Osteoblast (primary cell): ENCODE measurements around the gene CYSRT1. TPM values are rescaled to one million over a fixed set of nuclear protein-coding genes. Genes with fewer than 3 reads are reported as not detected.
A peak's percentile ranks its signal among the peaks of the same experiment; 100 is the strongest.

Source experiments
- DNase-seq: peaks from one replicate; pipeline ENCODE4 v3.0.0; 2011; ENCODE audit warnings: low spot score, mixed read lengths; ENCODE audit not compliant: insufficient read length; ENCODE audit errors: missing footprints
- H2AFZ ChIP-seq: 2 replicates; pipeline ENCODE4 v1.6.0; 2011; ENCODE audit warnings: mild to moderate bottlenecking, low read length
- H3K27ac ChIP-seq: 2 replicates; pipeline ENCODE4 v1.5.1; 2011; ENCODE audit warnings: mild to moderate bottlenecking, low read depth, low read length, moderate library complexity
- H3K27me3 ChIP-seq: 2 replicates; pipeline ENCODE4 v1.6.0; 2012; ENCODE audit warnings: mild to moderate bottlenecking, control low read depth, inconsistent platforms, low read length, moderate library complexity; ENCODE audit not compliant: insufficient read depth
- H3K36me3 ChIP-seq: 2 replicates; pipeline ENCODE4 v1.5.1; 2011; ENCODE audit warnings: mild to moderate bottlenecking, low read length, control low read depth, moderate library complexity; ENCODE audit not compliant: insufficient read depth
- H3K4me1 ChIP-seq: 2 replicates; pipeline ENCODE4 v1.5.1; 2011; ENCODE audit warnings: mild to moderate bottlenecking, low read length, control low read depth, moderate library complexity; ENCODE audit not compliant: insufficient read depth
- H3K4me2 ChIP-seq: 2 replicates; pipeline ENCODE4 v1.6.0; 2011; ENCODE audit warnings: mild to moderate bottlenecking, low read length; ENCODE audit not compliant: insufficient read depth
- H3K4me3 ChIP-seq: fragments of 200-600 bp; sonication (generic); 3 replicates; pipeline ENCODE4 v1.5.1; 2012; ENCODE audit warnings: mild to moderate bottlenecking, low read length, inconsistent platforms; ENCODE audit not compliant: insufficient read depth
- H3K79me2 ChIP-seq: 2 replicates; pipeline ENCODE4 v1.6.0; 2012; ENCODE audit warnings: mild to moderate bottlenecking, low read length, control low read depth, inconsistent platforms; ENCODE audit not compliant: insufficient read depth
- H3K9me3 ChIP-seq: 2 replicates; pipeline ENCODE4 v1.5.1; 2011; ENCODE audit warnings: low read depth, low read length, control low read depth
- H4K20me1 ChIP-seq: 2 replicates; pipeline ENCODE4 v1.6.0; 2012; ENCODE audit warnings: mild to moderate bottlenecking, low read length, control low read depth; ENCODE audit not compliant: insufficient read depth
- total RNA-seq: library from RNA; depleted of rRNA; stranded (reverse); fragments of >200 nt; gene quantifications from 2 replicates; pipeline ENCODE4 v1.2.3, GENCODE V29; 2012
- TF ChIP-seq, protein P1 (sequence below): IDR thresholded peaks from 2 replicates; pipeline ENCODE4 v1.5.1; 2011; ENCODE audit warnings: mild to moderate bottlenecking, low read depth, low read length, moderate library complexity; ENCODE audit errors: extremely low read depth

Gene CYSRT1
- total RNA-seq, 1 donor = 1.1 TPM

DNA sequence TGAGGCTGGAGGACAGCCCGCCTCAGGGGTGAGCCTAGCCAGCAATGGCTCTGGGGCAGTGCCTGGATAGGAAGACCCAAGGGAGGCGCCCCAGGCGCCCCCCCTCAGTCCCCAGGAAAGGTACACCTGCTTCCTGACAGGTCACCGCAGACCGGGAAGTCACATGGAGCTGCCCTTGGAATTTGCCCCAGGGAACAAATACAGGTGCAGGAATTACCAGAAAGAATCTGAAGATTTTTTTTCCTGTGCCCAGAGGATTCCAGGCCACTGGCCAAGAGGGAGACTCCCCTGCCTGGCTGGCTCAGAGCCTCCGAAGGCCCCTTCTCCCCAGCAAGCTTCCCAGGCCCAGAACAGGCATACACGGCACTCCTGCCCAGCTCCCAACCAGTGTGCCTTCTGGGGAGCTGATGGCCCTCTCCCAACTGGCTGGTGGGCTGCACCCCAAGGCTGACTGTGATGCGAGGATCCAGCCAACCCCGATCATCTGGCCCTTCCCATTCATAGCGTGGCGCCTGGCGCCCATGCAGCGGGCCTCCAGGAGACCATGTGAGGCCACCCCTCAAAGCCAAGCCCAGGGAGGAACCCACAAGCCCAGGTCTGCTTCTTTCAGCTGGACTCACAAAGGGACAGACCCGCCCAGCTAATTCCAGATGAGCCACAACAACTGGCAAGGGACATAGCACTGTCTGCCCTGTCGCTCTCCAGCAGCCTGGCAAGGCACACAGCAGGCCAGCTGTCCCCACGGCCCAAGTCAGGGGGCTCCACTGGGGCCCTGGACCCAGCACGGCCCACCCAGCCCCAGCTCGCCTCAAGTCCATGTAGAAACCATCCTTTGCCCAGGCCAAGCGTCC lies 26.7 kb upstream of the CYSRT1 start:
- Histone ChIP-seq H3K27ac (no peak overlapping the region), H3K79me2 (peaks cover 78% of the 10 kb centered on the region), H3K9me3 (no peaks in the 10 kb centered on the region), H3K36me3 (no peaks in the 10 kb centered on the region), H3K27me3 (no peaks in the 10 kb centered on the region), H3K4me2 (peak overlapping the region; percentile 76), H4K20me1 (peaks cover 31% of the 10 kb centered on the region), H3K4me3 (peak overlapping the region; percentile 70), H2AFZ (no peak overlapping the region), H3K4me1 (peaks cover 22% of the 10 kb centered on the region)
- no peak for DNase-seq
- TF ChIP-seq, protein P1, sequence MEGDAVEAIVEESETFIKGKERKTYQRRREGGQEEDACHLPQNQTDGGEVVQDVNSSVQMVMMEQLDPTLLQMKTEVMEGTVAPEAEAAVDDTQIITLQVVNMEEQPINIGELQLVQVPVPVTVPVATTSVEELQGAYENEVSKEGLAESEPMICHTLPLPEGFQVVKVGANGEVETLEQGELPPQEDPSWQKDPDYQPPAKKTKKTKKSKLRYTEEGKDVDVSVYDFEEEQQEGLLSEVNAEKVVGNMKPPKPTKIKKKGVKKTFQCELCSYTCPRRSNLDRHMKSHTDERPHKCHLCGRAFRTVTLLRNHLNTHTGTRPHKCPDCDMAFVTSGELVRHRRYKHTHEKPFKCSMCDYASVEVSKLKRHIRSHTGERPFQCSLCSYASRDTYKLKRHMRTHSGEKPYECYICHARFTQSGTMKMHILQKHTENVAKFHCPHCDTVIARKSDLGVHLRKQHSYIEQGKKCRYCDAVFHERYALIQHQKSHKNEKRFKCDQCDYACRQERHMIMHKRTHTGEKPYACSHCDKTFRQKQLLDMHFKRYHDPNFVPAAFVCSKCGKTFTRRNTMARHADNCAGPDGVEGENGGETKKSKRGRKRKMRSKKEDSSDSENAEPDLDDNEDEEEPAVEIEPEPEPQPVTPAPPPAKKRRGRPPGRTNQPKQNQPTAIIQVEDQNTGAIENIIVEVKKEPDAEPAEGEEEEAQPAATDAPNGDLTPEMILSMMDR = no peak

DNA sequence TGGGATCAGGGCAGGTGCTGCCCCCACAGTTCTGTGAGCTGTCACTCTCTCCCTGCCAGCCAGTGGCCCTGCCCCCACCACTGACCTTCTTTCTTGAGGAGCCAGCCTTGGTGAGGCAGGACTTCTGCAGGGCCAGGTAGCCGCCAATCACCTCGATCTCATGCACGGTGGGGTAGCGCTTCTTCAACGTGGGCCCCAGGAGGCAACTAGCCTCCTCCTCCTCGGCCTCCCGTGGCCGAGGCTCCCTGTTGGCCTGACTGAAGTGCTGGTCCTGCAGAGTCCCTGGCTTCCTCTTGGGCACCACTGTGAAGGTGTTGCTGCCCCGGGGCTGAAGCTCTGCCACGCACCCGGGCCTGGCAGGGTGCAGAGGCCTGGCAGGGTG lies 26.1 kb upstream of the CYSRT1 start:
- Histone ChIP-seq H3K4me2 (peak overlapping the region; percentile 76), H3K27me3 (no peaks in the 10 kb centered on the region), H3K79me2 (peaks cover 78% of the 10 kb centered on the region), H3K4me1 (peaks cover 23% of the 10 kb centered on the region), H3K4me3 (peak overlapping the region; percentile 70), H3K9me3 (no peaks in the 10 kb centered on the region), H3K36me3 (no peaks in the 10 kb centered on the region), H2AFZ (no peak overlapping the region), H3K27ac (no peak overlapping the region), H4K20me1 (peaks cover 26% of the 10 kb centered on the region)
- no peak for DNase-seq
- TF ChIP-seq, protein P1 = no peak

DNA sequence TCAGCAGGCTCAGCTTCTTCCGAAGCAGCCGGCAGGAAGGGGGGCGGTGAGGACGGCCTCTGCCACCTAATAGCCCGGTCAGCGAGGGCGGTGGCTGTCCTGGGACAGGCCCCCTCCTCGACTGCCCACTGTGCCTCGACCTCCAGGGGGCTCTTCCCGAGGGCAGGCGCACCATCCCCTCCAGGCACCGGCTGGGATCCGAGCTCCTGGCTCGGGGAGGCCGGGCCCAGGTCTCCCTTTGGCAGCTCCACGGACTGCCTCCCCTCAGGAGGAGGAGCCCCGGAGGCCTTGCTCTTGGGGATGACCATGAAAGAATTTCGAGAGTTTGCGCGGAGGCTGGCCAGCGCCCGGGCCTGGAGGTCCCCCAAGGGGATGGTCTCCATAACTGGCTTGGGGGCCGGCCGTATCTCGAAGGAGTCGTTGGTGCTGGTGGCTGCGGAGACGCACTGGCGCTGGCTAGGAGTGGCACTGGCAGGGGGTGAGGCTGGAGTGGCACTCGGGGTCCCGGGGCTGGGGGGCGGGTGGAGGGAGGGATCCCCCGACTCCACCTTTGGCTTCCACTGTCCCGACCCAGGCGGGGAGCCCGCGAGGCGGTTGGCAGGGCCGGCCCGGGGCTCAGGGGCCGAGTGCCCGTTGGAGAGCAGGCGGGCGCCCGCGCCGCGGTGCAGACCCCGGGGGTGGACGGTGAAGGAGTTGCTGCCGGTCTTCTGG lies 25.4 kb upstream of the CYSRT1 start:
- Histone ChIP-seq H3K36me3 (no peaks in the 10 kb centered on the region), H3K4me3 (peak overlapping the region; percentile 70), H4K20me1 (peaks cover 28% of the 10 kb centered on the region), H3K27ac (no peak overlapping the region), H3K9me3 (no peaks in the 10 kb centered on the region), H2AFZ (peak overlapping the region; percentile 22), H3K4me1 (peaks cover 30% of the 10 kb centered on the region), H3K27me3 (no peaks in the 10 kb centered on the region), H3K79me2 (peaks cover 78% of the 10 kb centered on the region), H3K4me2 (peak overlapping the region; percentile 76)
- peak; percentile 95 for DNase-seq
- TF ChIP-seq, protein P1 = no peak
